ENCODE results near the gene CDC25B.

DNA sequence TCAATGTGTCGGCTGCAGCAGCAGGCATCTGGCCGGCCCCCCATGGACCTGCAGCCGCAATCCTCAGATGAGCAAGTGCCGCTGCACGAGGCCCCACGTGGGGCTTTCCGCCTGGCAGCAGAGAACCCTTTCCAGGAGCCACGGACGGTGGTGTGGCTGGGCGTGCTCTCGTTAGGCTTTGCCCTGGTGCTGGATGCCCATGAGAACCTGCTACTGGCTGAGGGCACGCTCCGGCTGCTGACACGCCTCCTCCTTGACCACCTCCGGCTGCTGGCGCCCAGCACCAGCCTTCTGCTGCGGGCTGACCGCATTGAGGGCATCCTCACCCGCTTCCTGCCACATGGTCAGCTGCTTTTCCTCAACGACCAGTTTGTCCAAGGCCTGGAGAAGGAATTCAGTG, 27.8 kb downstream of the CDC25B start:
- no peak for TF ChIP-seq SIN3A (IDR thresholded peaks at IDR 0.05; ENCODE audit: borderline replicate concordance, insufficient read depth, low read length)
- TF ChIP-seq POLR2AphosphoS5 (IDR thresholded peaks at IDR 0.05; ENCODE audit: low read depth, low read length) = no peak
- no peak for TF ChIP-seq TAF1 (IDR thresholded peaks at IDR 0.05; ENCODE audit: borderline replicate concordance, insufficient read depth, low read length)
- no peak for TF ChIP-seq FOXP2 (optimal IDR thresholded peaks at IDR 0.05; ENCODE audit: borderline replicate concordance, extremely low read depth, extremely low read length, insufficient read depth)
